Esophagus muscularis mucosa (tissue), 3 donors: ENCODE data around the gene AUNIP.

Experiments
- CTCF ChIP-seq, 3 experiments: fragments of 200-600 bp in 2 of 3; fragments of 450-650 bp in 1 of 3; sonication (generic) in 2 of 3; IDR thresholded peaks; one replicate each; pipeline ENCODE4 v1.5.1; 2017 to 2019; ENCODE audit warnings: antibody characterized with exemption in 3 of 3, mild to moderate bottlenecking in 2 of 3, moderate library complexity in 1 of 3
- POLR2A ChIP-seq: fragments of 450-650 bp; IDR thresholded peaks from one replicate; pipeline ENCODE4 v1.6.1; 2017; ENCODE audit warnings: antibody characterized with exemption, moderate library complexity, mild to moderate bottlenecking, low read depth

- TF ChIP-seq CTCF (IDR thresholded peaks at IDR 0.05) (no peak), POLR2A (no peak)
Measured at GRCh38 chr1:25871704-25872494, 12.6 kb upstream of the AUNIP start.
